HG03558 (cell line): ENCODE data around the gene GLIPR1.

ENCODE experiments used
- ATAC-seq: cut with Tn5 transposase; IDR thresholded peaks from one replicate; pipeline ENCODE4 v1.9.1; 2021; ENCODE audit warnings: moderate number of reproducible peaks; ENCODE audit not compliant: unreplicated experiment; ENCODE audit errors: extremely low read depth

Gene GLIPR1

GRCh38 chr12:75553398-75553797 is 72.8 kb downstream of the GLIPR1 start:
- ATAC-seq, result no peak
